ENCODE data around the gene AGAP1. TPM values are rescaled to one million over a fixed set of nuclear protein-coding genes. Genes with fewer than 3 reads are reported as not detected.

The AGAP1 gene
- total RNA-seq, 1 donor from 2014 or later = 33.4 TPM

GRCh38 chr2:236047886-236048540 lies 554.2 kb downstream of the AGAP1 start:
- Histone ChIP-seq H3K27ac (no peak overlapping the region), H3K27me3 (no peaks in the 10 kb centered on the region), H3K4me1 (no peaks in the 10 kb centered on the region), H3K4me3 (no peak overlapping the region), H3K9me3 (no peaks in the 10 kb centered on the region), H3K36me3 (peaks cover 13% of the 10 kb centered on the region)
- no peak for ATAC-seq
- intact Hi-C loops (cut with DNase I) = no loop called here
- no peak for TF ChIP-seq CTCF (IDR thresholded peaks at IDR 0.05)
- DNase-seq = no peak

- intact Hi-C loops (cut with DNase I) = no loop called here
- Histone ChIP-seq H3K9me3 (no peaks in the 10 kb centered on the region), H3K27me3 (no peaks in the 10 kb centered on the region), H3K4me1 (no peaks in the 10 kb centered on the region), H3K27ac (no peak overlapping the region), H3K36me3 (peaks cover 13% of the 10 kb centered on the region), H3K4me3 (no peak overlapping the region)
- no peak for TF ChIP-seq CTCF (IDR thresholded peaks at IDR 0.05)
- DNase-seq = no peak
- ATAC-seq = no peak
Observed at GRCh38 chr2:236049981-236050380, 556.1 kb downstream of the AGAP1 start.

GRCh38 chr2:236051351-236051750 lies 557.5 kb downstream of the AGAP1 start:
- Histone ChIP-seq H3K9me3 (no peaks in the 10 kb centered on the region), H3K4me1 (no peaks in the 10 kb centered on the region), H3K27me3 (no peaks in the 10 kb centered on the region), H3K27ac (no peak overlapping the region), H3K36me3 (peaks cover 13% of the 10 kb centered on the region), H3K4me3 (no peak overlapping the region)
- intact Hi-C loops (cut with DNase I) = no loop called here
- no peak for TF ChIP-seq CTCF (IDR thresholded peaks at IDR 0.05)
- DNase-seq = no peak
- ATAC-seq = no peak

- Histone ChIP-seq H3K27ac (no peak overlapping the region), H3K36me3 (peaks cover 13% of the 10 kb centered on the region), H3K27me3 (no peaks in the 10 kb centered on the region), H3K4me3 (no peak overlapping the region), H3K4me1 (no peaks in the 10 kb centered on the region), H3K9me3 (no peaks in the 10 kb centered on the region)
- no peak for ATAC-seq
- no peak for DNase-seq
- intact Hi-C loops (cut with DNase I) = no loop called here
- TF ChIP-seq CTCF (IDR thresholded peaks at IDR 0.05) = no peak
Observed at GRCh38 chr2:236051806-236052205, 558.0 kb downstream of the AGAP1 start.

GRCh38 chr2:236052206-236052605 lies 558.4 kb downstream of the AGAP1 start:
- H3K9me3 ChIP-seq = no peaks in the 10 kb centered on the region
- H3K4me1 ChIP-seq = no peaks in the 10 kb centered on the region
- peaks cover 13% of the 10 kb centered on the region for H3K36me3 ChIP-seq
- H3K27ac ChIP-seq = no peak overlapping the region
- no peaks in the 10 kb centered on the region for H3K27me3 ChIP-seq
- DNase-seq (no peak), ATAC-seq (no peak)
- intact Hi-C loops (cut with DNase I) = no loop called here
- H3K4me3 ChIP-seq = no peak overlapping the region
- no peak for TF ChIP-seq CTCF (IDR thresholded peaks at IDR 0.05)
